ENCODE measurements around the gene ZCCHC14. TPM values are rescaled to one million over a fixed set of nuclear protein-coding genes. Genes with fewer than 3 reads are reported as not detected.
"Not testable (repeated sequence)": the region's sequence is repeated elsewhere in the genome, so short reads cannot be mapped to it uniquely, and the experiment has no call there.

ZCCHC14 gene
- total RNA-seq, 4 donors from 2014 or later, result 21.8 to 64.0 (median 28.8) TPM

GRCh38 chr16:87486282-87486681 lies 6.5 kb downstream of the ZCCHC14 start:
- Histone ChIP-seq H3K4me1 (peaks cover 94% of the 10 kb centered on the region), H3K9me3 (no peaks in the 10 kb centered on the region), H3K36me3 (no peaks in the 10 kb centered on the region), H3K27ac (peak overlapping the region; percentile 59), H3K27me3 (no peaks in the 10 kb centered on the region), H3K4me3 (no peak overlapping the region)
- DNase-seq (ENCODE audit: low spot score in 2 of 2), result no peak
- WGBS, result 58% methylated on average over 8 of the region's 8 CpGs
- TF ChIP-seq CTCF (IDR thresholded peaks at IDR 0.05), result no peak

GRCh38 chr16:87485792-87486191 lies 7.0 kb downstream of the ZCCHC14 start:
- H3K27ac ChIP-seq; H3K9me3 ChIP-seq; H3K27me3 ChIP-seq; DNase-seq (ENCODE audit: low spot score in 2 of 2); H3K36me3 ChIP-seq; H3K4me3 ChIP-seq: not testable (repeated sequence)
- WGBS, result 54% methylated on average over 4 of the region's 4 CpGs
- H3K4me1 ChIP-seq, result peaks cover 94% of the 10 kb centered on the region

- Histone ChIP-seq H3K9me3 (no peaks in the 10 kb centered on the region), H3K27ac (peak overlapping the region; percentile 47), H3K36me3 (no peaks in the 10 kb centered on the region), H3K27me3 (no peaks in the 10 kb centered on the region), H3K4me3 (no peak overlapping the region), H3K4me1 (peaks cover 86% of the 10 kb centered on the region)
- 51% methylated on average over 21 of the region's 22 CpGs for WGBS
- TF ChIP-seq CTCF (IDR thresholded peaks at IDR 0.05), result no peak
- no peak for TF ChIP-seq EP300 (IDR thresholded peaks at IDR 0.05)
- no peak for TF ChIP-seq POLR2A (IDR thresholded peaks at IDR 0.05)
- no peak for TF ChIP-seq POLR2AphosphoS5 (IDR thresholded peaks at IDR 0.05)
- no peak for DNase-seq (ENCODE audit: low spot score in 2 of 2)
Measured at GRCh38 chr16:87484487-87485331, 8.1 kb downstream of the ZCCHC14 start.

GRCh38 chr16:87483481-87483880 lies 9.3 kb downstream of the ZCCHC14 start:
- Histone ChIP-seq H3K27me3 (no peaks in the 10 kb centered on the region), H3K36me3 (no peaks in the 10 kb centered on the region), H3K27ac (no peak overlapping the region), H3K9me3 (no peaks in the 10 kb centered on the region), H3K4me3 (no peak overlapping the region), H3K4me1 (peaks cover 73% of the 10 kb centered on the region)
- DNase-seq (ENCODE audit: low spot score in 2 of 2), result no peak
- 55% methylated on average over 5 of the region's 5 CpGs for WGBS
- no peak for TF ChIP-seq POLR2AphosphoS5 (IDR thresholded peaks at IDR 0.05)
- TF ChIP-seq CTCF (IDR thresholded peaks at IDR 0.05), result no peak
- no peak for TF ChIP-seq EP300 (IDR thresholded peaks at IDR 0.05)
- no peak for TF ChIP-seq POLR2A (IDR thresholded peaks at IDR 0.05)

- Histone ChIP-seq H3K4me3 (peak overlapping the region; percentile 3), H3K27ac (peak overlapping the region; percentile 45), H3K4me1 (peaks cover 67% of the 10 kb centered on the region)
- not testable (repeated sequence) for DNase-seq (ENCODE audit: low spot score in 2 of 2); H3K36me3 ChIP-seq; H3K27me3 ChIP-seq; H3K9me3 ChIP-seq
- WGBS, result 71% methylated on average over 6 of the region's 6 CpGs
Measured at GRCh38 chr16:87482670-87483069, 10.2 kb downstream of the ZCCHC14 start.

- Histone ChIP-seq H3K27me3 (no peaks in the 10 kb centered on the region), H3K27ac (peak overlapping the region; percentile 45), H3K9me3 (no peaks in the 10 kb centered on the region), H3K4me3 (peak overlapping the region; percentile 3), H3K36me3 (no peaks in the 10 kb centered on the region), H3K4me1 (peaks cover 67% of the 10 kb centered on the region)
- no peak for TF ChIP-seq CTCF (IDR thresholded peaks at IDR 0.05)
- 60% methylated on average over 9 of the region's 9 CpGs for WGBS
- no peak for DNase-seq (ENCODE audit: low spot score in 2 of 2)
Measured at GRCh38 chr16:87482266-87482665, 10.6 kb downstream of the ZCCHC14 start.

GRCh38 chr16:87481711-87482110 lies 11.1 kb downstream of the ZCCHC14 start:
- 90% methylated on average over 5 of the region's 5 CpGs for WGBS
- not testable (repeated sequence) for H3K27me3 ChIP-seq; H3K36me3 ChIP-seq; H3K9me3 ChIP-seq; DNase-seq (ENCODE audit: low spot score in 2 of 2)
- Histone ChIP-seq H3K4me1 (peaks cover 64% of the 10 kb centered on the region), H3K27ac (peak overlapping the region; percentile 45), H3K4me3 (peak overlapping the region; percentile 3)

- not testable (repeated sequence) for H3K27me3 ChIP-seq; H3K4me3 ChIP-seq; DNase-seq (ENCODE audit: low spot score in 2 of 2); H3K36me3 ChIP-seq; H3K9me3 ChIP-seq
- Histone ChIP-seq H3K27ac (peak overlapping the region; percentile 29), H3K4me1 (peaks cover 52% of the 10 kb centered on the region)
- 62% methylated on average over 30 of the region's 30 CpGs for WGBS
Measured at GRCh38 chr16:87477209-87477981, 15.4 kb downstream of the ZCCHC14 start.
